GM21576 (cell line): ENCODE data around the gene TRPM1.

Experiments used
- ATAC-seq: cut with Tn5 transposase; IDR thresholded peaks from one replicate; pipeline ENCODE4 v1.9.1; 2021; ENCODE audit warnings: mild to moderate bottlenecking, moderate library complexity; ENCODE audit not compliant: unreplicated experiment

Gene TRPM1

DNA sequence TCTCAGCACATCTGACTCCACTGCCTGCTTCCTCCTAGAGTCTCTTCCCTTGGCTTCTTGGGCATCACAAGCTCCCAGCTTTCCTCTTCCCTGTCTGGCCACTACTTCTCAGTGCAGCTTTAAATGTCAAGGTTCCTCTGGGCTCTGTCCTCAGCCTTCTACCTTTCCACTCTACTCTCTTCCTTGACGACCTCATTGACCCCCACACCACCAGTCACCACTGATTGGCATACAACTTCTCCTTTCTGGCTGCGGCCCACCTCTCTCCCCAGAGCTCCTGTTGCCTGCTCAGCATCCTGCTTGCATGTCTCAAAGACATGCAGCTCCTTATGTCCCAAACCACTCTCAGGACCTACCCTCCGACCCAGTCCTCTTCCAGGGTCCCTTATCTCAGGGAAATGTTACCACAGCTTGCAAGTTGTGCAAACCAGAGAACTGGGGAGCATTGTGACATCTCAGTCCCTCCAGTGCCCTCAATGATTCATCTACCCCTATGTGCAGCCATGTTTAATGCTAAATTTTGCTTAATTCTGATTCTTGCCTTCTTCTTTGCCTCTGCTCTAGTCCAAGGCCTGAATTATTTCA is 49.9 kb downstream of the TRPM1 start:
- ATAC-seq, result no peak

GRCh38 chr15:31050953-31051352 is 50.6 kb downstream of the TRPM1 start:
- ATAC-seq, result no peak

DNA sequence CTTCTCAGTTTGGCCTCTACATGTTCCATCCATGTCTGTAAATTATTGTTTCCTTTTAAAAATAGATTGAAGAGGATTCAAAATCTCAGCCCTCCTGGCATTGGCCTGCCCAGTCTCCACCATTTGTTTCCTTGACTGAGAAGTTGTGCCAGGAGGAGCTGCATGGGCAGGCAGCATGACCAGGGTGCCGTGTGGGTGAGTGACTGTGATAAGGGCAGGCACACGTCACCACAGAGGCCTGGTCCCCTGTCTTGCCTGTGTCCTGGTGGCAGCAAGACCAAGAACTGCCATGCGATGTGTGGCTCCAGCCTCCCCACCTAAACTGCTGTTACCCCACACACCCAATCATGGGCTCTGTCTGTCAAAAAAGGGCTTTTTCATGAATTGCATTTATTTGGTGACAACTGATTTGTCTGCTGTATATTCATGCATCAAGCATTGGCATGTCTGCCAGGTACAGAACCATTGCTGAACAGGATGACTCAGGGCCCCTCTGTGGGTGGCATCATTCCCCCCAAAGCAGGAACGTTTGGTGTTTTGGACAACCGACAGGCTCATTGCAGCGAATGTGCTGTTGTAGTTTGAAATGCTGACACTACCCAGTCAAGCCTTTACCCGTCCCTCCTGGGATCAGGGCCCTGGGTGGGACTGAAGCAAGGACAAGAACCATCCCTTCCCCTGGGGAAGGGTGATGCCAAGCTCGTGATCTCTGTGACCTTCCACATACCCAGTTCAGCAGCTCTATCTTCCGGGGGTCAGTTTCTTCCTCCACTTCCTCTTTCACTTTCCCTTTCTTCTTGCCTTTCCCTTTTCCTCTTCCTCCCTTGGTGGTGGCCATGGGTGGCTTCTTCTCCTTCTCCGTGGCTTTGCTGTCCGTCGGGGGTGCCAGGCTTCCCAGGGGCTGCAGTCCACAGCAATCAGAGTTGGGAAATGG is 51.6 kb downstream of the TRPM1 start:
- ATAC-seq, result no peak

DNA sequence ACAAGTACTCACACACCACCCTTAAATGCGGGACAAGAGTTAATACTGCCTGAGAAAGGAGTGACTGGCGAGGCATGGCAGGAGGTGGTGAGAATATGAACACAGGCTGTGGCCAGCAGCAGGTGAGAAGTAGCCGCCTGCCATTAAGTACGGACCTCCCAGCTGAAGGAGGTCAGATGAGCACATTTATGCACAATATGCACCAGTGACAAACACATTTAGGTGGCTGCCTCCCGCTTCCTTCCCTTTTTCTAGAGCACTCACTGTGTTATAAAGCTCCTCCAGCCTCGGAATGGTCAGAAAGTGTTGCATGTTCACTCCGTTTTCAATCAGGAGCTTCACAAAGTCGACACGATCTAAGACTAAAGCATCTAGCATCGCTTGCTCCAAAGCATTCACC is 52.4 kb downstream of the TRPM1 start:
- ATAC-seq, result no peak

- ATAC-seq, result no peak
These were observed 54.1 kb downstream of the TRPM1 start for GRCh38 chr15:31047437-31047836.

GRCh38 chr15:31046759-31047359 is 54.7 kb downstream of the TRPM1 start:
- no peak for ATAC-seq

DNA sequence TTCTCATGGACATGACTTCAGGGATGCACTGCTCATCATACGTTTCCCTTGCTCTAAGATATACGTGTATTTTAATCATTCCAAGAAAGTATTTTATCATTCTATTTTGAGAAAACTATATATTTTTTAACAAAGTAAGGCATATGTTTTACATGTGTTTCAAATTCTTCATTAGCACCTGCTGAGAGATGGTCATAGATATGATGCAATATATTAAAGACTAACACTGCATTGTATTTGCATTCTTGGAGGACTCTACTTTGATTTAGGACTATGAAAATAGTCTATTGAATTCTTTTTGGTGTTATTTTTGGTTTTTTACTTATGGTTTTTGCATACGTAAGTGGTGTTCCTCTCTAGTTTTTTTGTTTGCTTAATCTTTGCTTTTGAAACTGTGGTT is 55.9 kb downstream of the TRPM1 start:
- ATAC-seq, result no peak

- no peak for ATAC-seq
These were observed 58.8 kb downstream of the TRPM1 start for GRCh38 chr15:31042751-31043150.

DNA sequence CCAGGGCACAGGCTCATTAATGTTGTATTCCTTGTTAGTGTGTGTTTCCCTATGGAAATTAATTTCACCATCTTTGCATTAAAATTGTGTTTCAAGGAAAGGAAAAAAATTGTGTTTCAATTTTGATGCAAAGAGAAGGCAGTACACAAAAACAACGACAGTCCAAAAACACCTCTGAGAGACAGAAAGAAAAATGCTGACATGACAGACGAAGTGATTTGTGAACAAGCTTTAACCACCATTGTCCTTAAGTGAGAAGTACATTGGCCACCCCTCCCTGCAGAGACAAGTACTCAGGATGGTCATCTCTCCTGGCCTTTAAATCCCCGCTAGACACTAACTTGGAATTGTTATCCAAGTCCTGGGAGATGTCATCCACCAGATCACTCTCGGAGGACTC is 59.9 kb downstream of the TRPM1 start:
- no peak for ATAC-seq

DNA sequence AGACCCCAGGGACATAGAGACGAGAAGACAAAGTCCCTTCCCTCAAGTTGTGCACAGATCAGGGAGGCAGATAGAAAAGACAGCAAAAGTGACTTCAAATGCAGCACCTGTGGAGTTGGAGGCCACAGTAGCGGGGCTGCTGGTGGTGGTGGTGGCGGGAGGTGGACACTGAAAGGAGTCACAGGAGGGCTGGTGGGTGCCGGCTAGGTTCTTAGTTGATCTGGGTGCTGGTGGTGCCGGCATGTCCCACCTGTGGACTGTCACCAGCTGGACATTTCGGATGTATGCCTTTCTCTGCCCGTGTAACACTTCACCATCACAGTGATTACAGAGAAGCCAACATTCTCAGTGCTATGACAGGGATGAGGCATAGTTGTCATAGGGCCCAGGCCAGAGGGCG is 60.9 kb downstream of the TRPM1 start:
- ATAC-seq, result no peak

GRCh38 chr15:31039961-31040360 is 61.6 kb downstream of the TRPM1 start:
- ATAC-seq, result no peak

DNA sequence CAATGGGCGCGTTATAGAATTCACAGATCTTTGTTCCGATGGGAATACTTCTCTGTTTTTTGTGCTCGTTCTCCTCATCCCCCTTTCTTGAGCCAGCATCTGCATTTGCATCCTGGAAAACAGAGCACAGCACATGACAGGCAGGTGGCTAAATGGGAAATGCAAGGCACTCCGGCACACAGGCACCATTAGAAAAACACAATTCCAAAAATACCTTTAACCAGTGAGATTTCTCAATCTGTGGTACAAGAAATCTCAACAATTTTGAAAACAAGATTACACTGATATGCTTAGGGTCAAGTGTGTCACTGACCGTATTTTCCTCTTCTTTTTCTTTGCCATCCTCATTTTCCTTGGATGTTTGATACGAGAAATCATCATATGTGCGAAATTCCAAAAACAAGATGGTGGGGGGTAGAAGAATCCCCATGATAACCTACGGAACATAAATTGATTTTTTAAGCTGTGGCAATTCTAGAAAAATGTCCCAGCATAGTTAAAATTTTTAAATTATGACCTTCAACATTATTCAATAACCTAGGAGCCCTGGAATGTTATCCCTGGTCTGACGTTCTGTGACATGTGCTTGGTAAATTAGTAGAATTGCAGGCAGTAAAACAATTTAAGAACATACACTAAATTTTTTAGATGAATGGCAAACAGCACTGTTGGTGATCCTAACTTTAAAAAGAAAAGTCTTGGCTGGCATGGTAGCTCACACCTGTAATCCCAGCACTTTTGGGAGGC is 63.6 kb downstream of the TRPM1 start:
- no peak for ATAC-seq

DNA sequence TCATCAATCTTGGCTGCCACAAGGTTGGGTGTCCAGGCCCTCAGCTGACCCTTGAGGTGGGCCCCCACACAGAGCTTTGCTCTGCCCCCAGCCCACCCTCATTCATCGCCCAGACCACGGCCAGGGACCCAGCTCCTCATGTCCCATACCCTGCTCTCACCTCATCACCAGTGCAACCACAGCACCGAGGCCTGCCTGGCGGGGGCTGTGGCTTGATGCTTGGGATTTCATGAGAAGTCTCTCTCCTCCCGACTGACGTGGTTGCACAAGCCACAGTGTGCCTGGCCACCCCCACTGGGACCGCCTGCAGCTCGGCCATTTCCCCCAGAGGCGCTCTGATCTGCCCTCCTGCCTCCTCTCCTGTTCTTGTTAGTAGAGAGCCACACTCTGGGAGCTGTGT is 64.7 kb downstream of the TRPM1 start:
- no peak for ATAC-seq

- ATAC-seq, result no peak
These were observed 65.9 kb downstream of the TRPM1 start for GRCh38 chr15:31035610-31036009.

DNA sequence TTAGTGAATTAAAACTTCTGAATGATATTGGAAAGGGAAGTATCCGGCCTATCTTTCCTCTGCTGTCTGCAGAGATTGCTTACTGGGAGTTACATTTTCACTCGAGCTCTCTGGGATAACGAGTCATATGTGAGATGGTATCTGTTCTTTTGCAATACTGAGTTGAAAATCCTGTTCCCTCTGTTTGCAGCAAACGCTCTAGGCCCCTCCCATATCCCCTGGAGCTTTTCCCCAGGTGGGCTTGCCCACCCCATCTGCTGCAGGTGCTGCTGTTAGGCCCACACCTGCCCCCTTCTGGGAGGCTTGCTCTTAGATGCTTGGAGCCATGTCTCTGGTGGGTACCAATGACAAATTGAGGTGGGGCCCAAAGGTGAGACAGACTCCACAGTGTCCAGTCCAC is 67.4 kb downstream of the TRPM1 start:
- ATAC-seq, result no peak

- ATAC-seq, result no peak
These were observed 68.6 kb downstream of the TRPM1 start for GRCh38 chr15:31032961-31033371.

DNA sequence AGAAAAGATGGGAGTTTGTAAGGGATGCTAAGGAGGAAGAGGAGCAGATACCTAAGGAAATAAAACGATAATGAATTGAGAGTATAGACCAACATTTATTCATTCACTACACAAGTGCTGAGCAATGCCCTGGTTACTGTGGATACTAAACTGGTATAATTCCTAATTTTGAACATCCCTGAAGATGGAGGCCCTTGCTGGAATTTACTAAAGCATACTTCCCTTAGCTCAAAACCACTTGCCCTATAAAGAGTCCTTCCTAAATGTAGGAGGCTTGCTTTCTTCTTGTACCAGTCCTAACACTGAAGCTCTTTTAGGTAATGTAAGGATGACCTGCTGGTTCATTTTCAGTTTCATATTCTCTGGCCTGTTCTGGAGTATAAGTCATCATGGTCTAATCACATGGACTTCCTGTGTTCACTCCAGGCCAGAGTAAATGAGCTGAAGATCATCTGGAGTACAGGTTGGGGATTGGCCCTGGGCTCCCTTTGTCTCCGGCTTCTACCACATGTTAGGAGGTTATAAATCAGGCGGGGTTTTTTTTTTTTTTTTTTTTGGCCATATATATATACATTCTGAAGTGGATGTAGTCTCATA is 70.0 kb downstream of the TRPM1 start:
- ATAC-seq, result peak; percentile 69

- ATAC-seq, result no peak
These were observed 73.5 kb downstream of the TRPM1 start for GRCh38 chr15:31027910-31028578.

GRCh38 chr15:31025996-31026395 is 75.5 kb downstream of the TRPM1 start:
- ATAC-seq, result no peak

DNA sequence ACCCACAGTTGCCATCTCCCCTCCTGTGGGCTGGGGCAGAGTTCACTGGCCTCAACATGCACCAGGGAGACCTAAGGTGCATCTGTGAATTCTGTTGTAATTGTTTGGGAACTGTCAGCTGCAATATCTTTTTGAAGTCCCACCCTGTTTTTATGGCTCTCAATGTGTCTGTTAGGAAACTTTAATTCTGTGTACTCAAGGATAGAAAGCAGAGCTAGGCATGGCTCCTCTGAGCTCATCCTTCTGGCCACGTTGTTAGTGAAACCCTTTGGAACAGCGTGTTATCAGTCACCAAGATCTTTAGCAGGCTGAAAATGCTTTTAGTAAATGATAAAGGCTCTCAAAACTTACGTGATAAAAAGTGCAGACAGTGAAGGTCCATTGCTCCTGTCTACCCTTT is 76.5 kb downstream of the TRPM1 start:
- ATAC-seq, result no peak
